Measurements from ENCODE around the gene PCDH9.

DNA sequence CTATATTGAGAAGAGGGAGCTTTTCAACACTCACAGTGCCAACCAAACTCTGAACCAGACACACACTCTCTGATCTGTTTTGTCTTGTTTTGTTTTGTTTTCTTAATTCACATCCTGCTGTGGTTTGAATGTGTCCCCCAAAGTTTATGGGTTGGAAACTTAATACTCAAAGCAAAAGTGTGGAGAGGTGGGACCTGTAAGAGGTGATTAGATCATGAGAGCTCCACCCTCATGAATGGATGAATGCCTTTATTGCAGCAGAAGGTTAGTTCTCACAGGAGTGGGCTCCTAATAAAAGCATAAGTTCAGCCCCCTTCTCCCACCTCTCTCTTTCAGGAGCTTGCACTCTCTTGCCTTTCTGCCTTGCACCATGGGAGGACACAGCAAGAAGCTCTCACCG lies 957.1 kb downstream of the PCDH9 start:
- no peak for TF ChIP-seq POLR2AphosphoS5 (IDR thresholded peaks at IDR 0.05)
- TF ChIP-seq, protein P1, sequence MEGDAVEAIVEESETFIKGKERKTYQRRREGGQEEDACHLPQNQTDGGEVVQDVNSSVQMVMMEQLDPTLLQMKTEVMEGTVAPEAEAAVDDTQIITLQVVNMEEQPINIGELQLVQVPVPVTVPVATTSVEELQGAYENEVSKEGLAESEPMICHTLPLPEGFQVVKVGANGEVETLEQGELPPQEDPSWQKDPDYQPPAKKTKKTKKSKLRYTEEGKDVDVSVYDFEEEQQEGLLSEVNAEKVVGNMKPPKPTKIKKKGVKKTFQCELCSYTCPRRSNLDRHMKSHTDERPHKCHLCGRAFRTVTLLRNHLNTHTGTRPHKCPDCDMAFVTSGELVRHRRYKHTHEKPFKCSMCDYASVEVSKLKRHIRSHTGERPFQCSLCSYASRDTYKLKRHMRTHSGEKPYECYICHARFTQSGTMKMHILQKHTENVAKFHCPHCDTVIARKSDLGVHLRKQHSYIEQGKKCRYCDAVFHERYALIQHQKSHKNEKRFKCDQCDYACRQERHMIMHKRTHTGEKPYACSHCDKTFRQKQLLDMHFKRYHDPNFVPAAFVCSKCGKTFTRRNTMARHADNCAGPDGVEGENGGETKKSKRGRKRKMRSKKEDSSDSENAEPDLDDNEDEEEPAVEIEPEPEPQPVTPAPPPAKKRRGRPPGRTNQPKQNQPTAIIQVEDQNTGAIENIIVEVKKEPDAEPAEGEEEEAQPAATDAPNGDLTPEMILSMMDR (IDR thresholded peaks at IDR 0.05) = no peak
